Measurements from ENCODE around the gene CLCN4. TPM values are rescaled to one million over a fixed set of nuclear protein-coding genes. Genes with fewer than 3 reads are reported as not detected.

Gene CLCN4
- total and polyA plus RNA-seq, 8 donors: 4.4 to 11.8 (median 5.9) TPM

DNA sequence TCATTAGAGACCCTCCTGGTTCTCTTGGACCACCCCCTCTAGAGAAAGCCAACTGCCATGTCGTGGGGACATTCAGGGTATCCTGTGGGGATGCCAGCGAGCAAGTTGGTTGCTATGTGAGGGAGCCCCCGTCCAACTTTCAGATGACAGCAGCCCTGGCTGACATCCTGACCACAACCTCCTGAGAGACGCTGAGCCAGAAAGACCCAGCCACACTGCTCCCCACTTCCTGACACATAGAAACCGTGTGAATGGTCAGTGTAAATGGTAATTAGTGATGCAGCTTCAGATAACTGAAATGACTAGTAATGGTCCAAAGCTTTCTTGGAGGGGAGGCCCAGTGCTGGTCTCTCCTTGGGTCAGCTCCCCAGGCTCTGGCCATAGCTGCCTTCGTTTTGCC lies 10.8 kb downstream of the CLCN4 start:
- Histone ChIP-seq H3K36me3 (no peaks in the 10 kb centered on the region), H3K4me3 (no peak overlapping the region), H3K4me1 (peaks cover 0 to 29% of the 10 kb centered on the region in 2 donors), H3K27ac (peak overlapping the region in 1 of 2 donors; percentile 75), H3K27me3 (no peaks in the 10 kb centered on the region), H3K9me3 (no peaks in the 10 kb centered on the region)
- intact Hi-C loops (cut with DNase I): no loop called here
- ATAC-seq (no peak), DNase-seq (no peak)
- TF ChIP-seq, protein P1, sequence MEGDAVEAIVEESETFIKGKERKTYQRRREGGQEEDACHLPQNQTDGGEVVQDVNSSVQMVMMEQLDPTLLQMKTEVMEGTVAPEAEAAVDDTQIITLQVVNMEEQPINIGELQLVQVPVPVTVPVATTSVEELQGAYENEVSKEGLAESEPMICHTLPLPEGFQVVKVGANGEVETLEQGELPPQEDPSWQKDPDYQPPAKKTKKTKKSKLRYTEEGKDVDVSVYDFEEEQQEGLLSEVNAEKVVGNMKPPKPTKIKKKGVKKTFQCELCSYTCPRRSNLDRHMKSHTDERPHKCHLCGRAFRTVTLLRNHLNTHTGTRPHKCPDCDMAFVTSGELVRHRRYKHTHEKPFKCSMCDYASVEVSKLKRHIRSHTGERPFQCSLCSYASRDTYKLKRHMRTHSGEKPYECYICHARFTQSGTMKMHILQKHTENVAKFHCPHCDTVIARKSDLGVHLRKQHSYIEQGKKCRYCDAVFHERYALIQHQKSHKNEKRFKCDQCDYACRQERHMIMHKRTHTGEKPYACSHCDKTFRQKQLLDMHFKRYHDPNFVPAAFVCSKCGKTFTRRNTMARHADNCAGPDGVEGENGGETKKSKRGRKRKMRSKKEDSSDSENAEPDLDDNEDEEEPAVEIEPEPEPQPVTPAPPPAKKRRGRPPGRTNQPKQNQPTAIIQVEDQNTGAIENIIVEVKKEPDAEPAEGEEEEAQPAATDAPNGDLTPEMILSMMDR (IDR thresholded peaks at IDR 0.05): no peak

DNA sequence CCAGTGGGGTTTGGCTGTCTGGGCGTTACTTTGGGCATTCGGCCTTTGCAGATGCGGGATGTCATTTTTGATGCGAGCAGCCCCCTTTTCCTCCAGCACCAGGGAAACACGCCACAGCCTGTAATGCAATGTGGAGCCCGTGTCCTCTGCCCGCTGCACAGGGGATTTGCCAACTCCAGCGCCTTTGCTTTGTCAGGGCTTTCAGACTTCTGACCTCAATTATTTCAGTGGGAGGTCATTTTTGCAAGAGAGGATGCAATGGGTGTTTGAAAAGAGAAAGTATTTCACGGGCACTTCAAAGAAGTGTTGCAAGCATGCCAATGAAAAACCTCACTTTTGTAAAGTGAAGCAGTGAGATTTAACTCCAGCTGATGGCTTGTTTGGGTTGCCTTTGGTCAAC lies 11.5 kb downstream of the CLCN4 start:
- no peaks in the 10 kb centered on the region for H3K9me3 ChIP-seq
- peak overlapping the region in 1 of 2 donors; percentile 75 for H3K27ac ChIP-seq
- DNase-seq (no peak), ATAC-seq (peak; percentile 30)
- no peak overlapping the region for H3K4me3 ChIP-seq
- TF ChIP-seq, protein P1 (IDR thresholded peaks at IDR 0.05): no peak
- no peaks in the 10 kb centered on the region for H3K27me3 ChIP-seq
- peaks cover 0 to 29% of the 10 kb centered on the region in 2 donors for H3K4me1 ChIP-seq
- intact Hi-C loops (cut with DNase I): no loop called here
- H3K36me3 ChIP-seq: no peaks in the 10 kb centered on the region

DNA sequence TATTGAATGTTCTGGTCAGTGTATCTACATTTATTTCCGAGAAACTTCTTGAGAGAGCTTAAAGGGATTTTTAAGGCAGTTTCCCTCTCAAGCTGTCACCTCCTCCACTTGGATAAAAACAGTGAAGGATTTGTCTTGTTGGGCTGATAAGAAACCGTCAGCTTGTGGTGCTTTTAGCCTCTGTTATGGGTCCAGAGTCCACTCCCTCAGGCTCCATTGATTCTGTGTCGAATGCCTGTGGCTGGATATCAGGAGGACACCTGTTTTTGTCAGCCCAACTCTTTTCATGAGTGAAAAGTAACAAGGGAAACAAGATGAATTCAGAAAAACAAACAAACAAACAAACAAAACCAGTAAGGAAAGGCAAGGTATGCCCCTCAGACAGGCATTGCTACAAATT lies 12.4 kb downstream of the CLCN4 start:
- H3K9me3 ChIP-seq: no peaks in the 10 kb centered on the region
- H3K27me3 ChIP-seq: no peaks in the 10 kb centered on the region
- TF ChIP-seq, protein P1 (IDR thresholded peaks at IDR 0.05): no peak
- peaks cover 0 to 29% of the 10 kb centered on the region in 2 donors for H3K4me1 ChIP-seq
- DNase-seq (no peak), ATAC-seq (no peak)
- H3K36me3 ChIP-seq: no peaks in the 10 kb centered on the region
- intact Hi-C loops (cut with DNase I): no loop called here
- H3K27ac ChIP-seq: no peak overlapping the region
- H3K4me3 ChIP-seq: no peak overlapping the region

DNA sequence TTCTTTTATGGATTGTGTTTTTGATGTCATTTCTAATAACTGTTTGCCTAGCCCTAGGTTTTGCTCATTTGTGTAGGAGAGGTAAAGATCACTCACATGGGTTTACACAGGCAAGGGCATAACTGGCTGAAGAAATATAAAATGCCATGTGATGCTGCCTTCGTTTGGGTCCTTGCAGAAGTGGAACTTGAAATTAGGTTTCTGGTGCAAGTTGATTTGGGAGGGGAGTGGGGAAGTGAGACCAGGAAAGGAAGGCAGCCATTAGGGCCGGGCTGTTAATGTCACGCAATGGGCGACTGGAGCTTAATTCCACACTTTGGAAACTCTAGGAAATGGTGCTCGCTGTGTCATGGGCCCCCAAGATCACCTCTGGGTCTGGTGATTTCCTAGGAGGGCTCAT lies 14.5 kb downstream of the CLCN4 start:
- TF ChIP-seq, protein P1 (IDR thresholded peaks at IDR 0.05): no peak
- Histone ChIP-seq H3K27ac (no peak overlapping the region), H3K9me3 (no peaks in the 10 kb centered on the region), H3K4me1 (peaks cover 0 to 22% of the 10 kb centered on the region in 2 donors), H3K27me3 (no peaks in the 10 kb centered on the region), H3K36me3 (no peaks in the 10 kb centered on the region), H3K4me3 (no peak overlapping the region)
- DNase-seq (no peak), ATAC-seq (no peak)
- intact Hi-C loops (cut with DNase I): no loop called here

DNA sequence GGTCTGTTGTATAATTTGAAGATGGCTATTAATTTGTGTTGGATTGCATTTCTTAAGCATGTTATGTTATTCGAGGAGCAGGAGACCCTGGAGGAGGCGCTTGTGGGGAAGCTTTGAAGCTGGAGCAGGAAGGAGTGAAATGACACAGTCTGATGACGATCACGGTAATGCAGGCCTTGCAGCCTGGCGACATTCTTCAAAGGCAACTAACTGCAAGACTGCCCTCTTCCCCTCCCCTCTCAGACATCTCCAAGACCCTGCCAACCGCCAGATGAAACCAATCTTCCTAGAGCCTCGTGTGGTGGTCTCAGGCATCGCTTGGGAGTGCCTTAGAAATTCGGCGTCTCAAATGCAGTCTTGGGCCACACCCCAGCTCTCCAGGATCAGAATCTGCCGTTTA lies 16.1 kb downstream of the CLCN4 start:
- intact Hi-C loops (cut with DNase I): no loop called here
- ATAC-seq: no peak
- TF ChIP-seq, protein P1 (IDR thresholded peaks at IDR 0.05): no peak
- Histone ChIP-seq H3K27me3 (no peaks in the 10 kb centered on the region), H3K36me3 (no peaks in the 10 kb centered on the region), H3K27ac (no peak overlapping the region), H3K4me3 (no peak overlapping the region), H3K9me3 (no peaks in the 10 kb centered on the region), H3K4me1 (peaks cover 0 to 14% of the 10 kb centered on the region in 2 donors)
- peak in 2 of 4 donors; percentile 49 to 70 for DNase-seq

Data from left lung (tissue), 10 donors.